Nephron (organoid): Measurements from ENCODE around the gene ALDH1A2.
A peak's percentile ranks its signal among the peaks of the same experiment; 100 is the strongest.

Experiments used
- H3K27ac Mint-ChIP-seq, 3 experiments: 2 replicates each; pipeline ENCODE4 v1.8.0; 2020; ENCODE audit warnings: mixed read lengths in 3 of 3, mild to moderate bottlenecking in 2 of 3, moderate library complexity in 1 of 3
- H3K27me3 Mint-ChIP-seq: 2 replicates; pipeline ENCODE4 v1.8.0; 2021; ENCODE audit warnings: low read depth, mild to moderate bottlenecking, moderate library complexity, mixed read lengths
- H3K36me3 Mint-ChIP-seq: 2 replicates; pipeline ENCODE4 v1.8.0; 2020; ENCODE audit warnings: low read depth, mixed read lengths
- H3K4me1 Mint-ChIP-seq: 2 replicates; pipeline ENCODE4 v1.8.0; 2020; ENCODE audit warnings: mixed read lengths
- H3K4me3 Mint-ChIP-seq, 3 experiments: 2 replicates each; pipeline ENCODE4 v1.8.0; 2020; ENCODE audit warnings: mild to moderate bottlenecking in 3 of 3, mixed read lengths in 3 of 3, moderate library complexity in 2 of 3
- H3K9me3 Mint-ChIP-seq: 2 replicates; pipeline ENCODE4 v1.8.0; 2020; ENCODE audit warnings: mixed read lengths
- TF ChIP-seq, protein P1 (sequence below), 3 experiments: fragments of 200-600 bp; sonication (generic); IDR thresholded peaks; one replicate each; pipeline ENCODE4 v1.5.0; 2021; ENCODE audit warnings: antibody characterized with exemption in 3 of 3; ENCODE audit not compliant: unreplicated experiment in 3 of 3

Gene ALDH1A2

GRCh38 chr15:57972864-57973263 lies 92.6 kb downstream of the ALDH1A2 start:
- peaks cover 12% of the 10 kb centered on the region for H3K27me3 Mint-ChIP-seq
- peaks cover 32% of the 10 kb centered on the region for H3K36me3 Mint-ChIP-seq
- H3K4me1 Mint-ChIP-seq, result peaks cover 40% of the 10 kb centered on the region
- no peak overlapping the region for H3K4me3 Mint-ChIP-seq
- TF ChIP-seq, protein P1, sequence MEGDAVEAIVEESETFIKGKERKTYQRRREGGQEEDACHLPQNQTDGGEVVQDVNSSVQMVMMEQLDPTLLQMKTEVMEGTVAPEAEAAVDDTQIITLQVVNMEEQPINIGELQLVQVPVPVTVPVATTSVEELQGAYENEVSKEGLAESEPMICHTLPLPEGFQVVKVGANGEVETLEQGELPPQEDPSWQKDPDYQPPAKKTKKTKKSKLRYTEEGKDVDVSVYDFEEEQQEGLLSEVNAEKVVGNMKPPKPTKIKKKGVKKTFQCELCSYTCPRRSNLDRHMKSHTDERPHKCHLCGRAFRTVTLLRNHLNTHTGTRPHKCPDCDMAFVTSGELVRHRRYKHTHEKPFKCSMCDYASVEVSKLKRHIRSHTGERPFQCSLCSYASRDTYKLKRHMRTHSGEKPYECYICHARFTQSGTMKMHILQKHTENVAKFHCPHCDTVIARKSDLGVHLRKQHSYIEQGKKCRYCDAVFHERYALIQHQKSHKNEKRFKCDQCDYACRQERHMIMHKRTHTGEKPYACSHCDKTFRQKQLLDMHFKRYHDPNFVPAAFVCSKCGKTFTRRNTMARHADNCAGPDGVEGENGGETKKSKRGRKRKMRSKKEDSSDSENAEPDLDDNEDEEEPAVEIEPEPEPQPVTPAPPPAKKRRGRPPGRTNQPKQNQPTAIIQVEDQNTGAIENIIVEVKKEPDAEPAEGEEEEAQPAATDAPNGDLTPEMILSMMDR (IDR thresholded peaks at IDR 0.05; ENCODE audit: unreplicated experiment in 3 of 3), result no peak
- H3K27ac Mint-ChIP-seq, result no peak overlapping the region
- peaks cover 3% of the 10 kb centered on the region for H3K9me3 Mint-ChIP-seq

DNA sequence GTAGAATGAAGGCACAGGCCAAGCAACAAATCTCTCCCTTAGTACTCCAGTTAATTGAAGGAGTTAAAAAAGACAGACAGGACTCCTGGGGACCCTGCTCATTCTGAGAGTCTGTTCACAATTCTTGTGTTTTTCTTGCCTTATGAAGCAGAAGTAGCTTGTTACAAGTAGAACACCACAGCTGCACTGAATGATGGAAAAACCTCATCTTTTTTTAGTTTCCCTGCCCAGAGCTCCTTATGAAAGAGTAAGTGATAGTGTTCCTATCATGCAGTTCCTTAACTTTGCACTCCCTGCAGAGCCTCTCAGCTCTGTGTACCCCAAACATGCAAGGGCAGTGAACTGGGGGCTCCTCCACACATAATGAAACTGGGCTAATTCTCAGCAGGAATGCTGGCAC lies 95.5 kb downstream of the ALDH1A2 start:
- H3K36me3 Mint-ChIP-seq, result peaks cover 29% of the 10 kb centered on the region
- TF ChIP-seq, protein P1 (IDR thresholded peaks at IDR 0.05; ENCODE audit: unreplicated experiment in 3 of 3), result no peak
- peak overlapping the region in 2 of 3 experiments; percentile 34 to 36 for H3K27ac Mint-ChIP-seq
- no peaks in the 10 kb centered on the region for H3K9me3 Mint-ChIP-seq
- H3K4me1 Mint-ChIP-seq, result peaks cover 59% of the 10 kb centered on the region
- no peak overlapping the region for H3K4me3 Mint-ChIP-seq
- H3K27me3 Mint-ChIP-seq, result no peaks in the 10 kb centered on the region

DNA sequence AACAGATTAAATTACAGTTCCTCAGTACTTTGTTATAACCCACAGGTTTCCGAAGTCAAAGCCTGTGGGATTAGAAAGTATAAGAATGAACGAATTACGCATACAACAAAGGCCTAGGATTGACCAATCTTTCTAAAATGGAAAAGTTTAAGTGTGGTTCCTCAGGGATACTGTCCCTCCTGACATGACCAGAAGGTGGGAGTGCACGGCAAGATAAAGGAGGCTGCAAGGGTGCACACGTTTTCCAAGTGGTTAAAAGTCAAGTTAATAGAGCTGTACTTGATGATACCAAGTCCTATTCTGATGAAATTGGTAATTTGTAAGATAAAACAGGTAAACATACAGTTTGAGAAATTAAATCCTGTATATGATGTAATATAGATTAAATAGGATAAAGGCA lies 96.2 kb downstream of the ALDH1A2 start:
- peaks cover 30% of the 10 kb centered on the region for H3K36me3 Mint-ChIP-seq
- TF ChIP-seq, protein P1 (IDR thresholded peaks at IDR 0.05; ENCODE audit: unreplicated experiment in 3 of 3), result peak in 1 of 3 experiments; percentile 53
- no peaks in the 10 kb centered on the region for H3K9me3 Mint-ChIP-seq
- peaks cover 64% of the 10 kb centered on the region for H3K4me1 Mint-ChIP-seq
- H3K4me3 Mint-ChIP-seq, result no peak overlapping the region
- no peaks in the 10 kb centered on the region for H3K27me3 Mint-ChIP-seq
- peak overlapping the region in 2 of 3 experiments; percentile 28 to 34 for H3K27ac Mint-ChIP-seq

DNA sequence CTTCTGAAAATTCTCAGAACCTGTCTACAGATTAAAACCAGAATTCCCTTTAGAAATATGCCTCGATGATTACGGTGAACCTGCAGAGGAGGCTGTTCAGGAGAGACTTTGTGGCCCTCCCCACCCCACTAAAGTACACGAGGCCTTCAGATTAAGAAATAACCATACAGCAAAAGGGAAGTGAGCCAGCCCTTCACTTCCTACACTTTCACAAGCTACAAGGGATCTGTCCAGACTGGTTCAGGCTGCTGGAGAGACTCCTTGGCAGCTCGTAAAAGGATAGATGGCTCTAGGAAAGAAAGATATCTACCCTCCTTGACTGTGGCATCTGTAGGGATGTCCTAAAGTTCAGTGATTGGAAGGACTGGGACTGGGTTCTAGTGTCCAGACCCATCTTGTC lies 102.6 kb downstream of the ALDH1A2 start:
- Mint-ChIP-seq H3K27ac (no peak overlapping the region), H3K9me3 (no peaks in the 10 kb centered on the region), H3K4me1 (peaks cover 24% of the 10 kb centered on the region), H3K36me3 (peaks cover 74% of the 10 kb centered on the region), H3K4me3 (no peak overlapping the region), H3K27me3 (no peaks in the 10 kb centered on the region)
- TF ChIP-seq, protein P1 (IDR thresholded peaks at IDR 0.05; ENCODE audit: unreplicated experiment in 3 of 3), result no peak

GRCh38 chr15:57961919-57962318 lies 103.6 kb downstream of the ALDH1A2 start:
- Mint-ChIP-seq H3K4me3 (no peak overlapping the region), H3K36me3 (peaks cover 72% of the 10 kb centered on the region)

GRCh38 chr15:57957113-57957512 lies 108.4 kb downstream of the ALDH1A2 start:
- H3K4me1 Mint-ChIP-seq, result peaks cover 13% of the 10 kb centered on the region
- no peaks in the 10 kb centered on the region for H3K27me3 Mint-ChIP-seq
- peaks cover 68% of the 10 kb centered on the region for H3K36me3 Mint-ChIP-seq
- TF ChIP-seq, protein P1 (IDR thresholded peaks at IDR 0.05; ENCODE audit: unreplicated experiment in 3 of 3), result no peak
- H3K9me3 Mint-ChIP-seq, result no peaks in the 10 kb centered on the region
- no peak overlapping the region for H3K4me3 Mint-ChIP-seq
- H3K27ac Mint-ChIP-seq, result peak overlapping the region in 1 of 3 experiments; percentile 15

More at GRCh38 chr15:57961919-57962318, 103.6 kb downstream of the ALDH1A2 start:
- no peaks in the 10 kb centered on the region for H3K9me3 Mint-ChIP-seq
- H3K27me3 Mint-ChIP-seq, result no peaks in the 10 kb centered on the region
- peaks cover 16% of the 10 kb centered on the region for H3K4me1 Mint-ChIP-seq
- peak overlapping the region in 2 of 3 experiments; percentile 23 to 68 for H3K27ac Mint-ChIP-seq
- TF ChIP-seq, protein P1 (IDR thresholded peaks at IDR 0.05; ENCODE audit: unreplicated experiment in 3 of 3), result no peak
